ENCODE measurements around the gene HCFC1R1. TPM values are rescaled to one million over a fixed set of nuclear protein-coding genes. Genes with fewer than 3 reads are reported as not detected.

HCFC1R1 gene
- total and polyA plus RNA-seq, 2 donors (not counting 1 experiment from before 2014, with no cell fraction given) = 17.9 to 24.8 TPM

DNA sequence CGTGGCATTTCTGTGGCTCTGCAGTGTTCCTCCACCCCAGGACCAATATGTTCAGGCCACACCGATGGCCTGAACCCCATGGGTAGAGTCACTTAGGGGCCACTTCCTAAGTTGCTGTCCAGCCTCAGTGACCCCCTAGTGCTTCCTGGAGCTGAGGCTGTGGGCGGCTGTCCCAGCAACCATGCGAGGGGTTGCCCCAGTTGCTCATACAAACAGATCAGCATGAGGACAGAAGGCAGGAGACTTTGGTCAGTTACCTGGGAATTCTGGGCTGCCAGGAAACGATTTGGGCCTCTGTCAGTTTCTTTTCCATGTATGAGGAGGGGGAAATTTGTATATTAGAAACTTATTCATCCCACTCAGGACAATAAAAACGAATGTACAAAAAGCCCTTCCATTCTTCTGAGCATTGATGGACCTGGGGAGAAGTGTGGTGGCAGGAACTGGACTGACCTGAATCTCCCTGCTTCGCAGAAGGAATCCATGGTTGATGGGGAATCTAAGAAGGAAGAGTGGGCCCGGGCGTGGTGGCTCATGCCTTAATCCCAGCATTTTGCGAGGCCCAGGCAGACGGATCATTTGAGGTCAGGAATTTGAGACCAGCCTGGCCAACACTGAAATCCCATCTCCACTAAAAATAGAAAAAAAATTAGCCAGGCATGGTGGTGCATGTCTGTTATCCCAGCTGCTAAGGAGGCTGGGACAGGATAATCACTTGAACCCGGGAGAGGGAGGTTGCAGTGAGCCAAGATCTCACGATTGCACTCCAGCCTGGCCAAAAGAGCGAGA is 36.8 kb upstream of the HCFC1R1 start:
- H3K27ac ChIP-seq (ENCODE audit: low read length in 2 of 2) = no peak overlapping the region
- Mint-ChIP-seq H3K27ac (peak overlapping the region; percentile 65), H3K27me3 (no peaks in the 10 kb centered on the region), H3K9me3 (ENCODE audit: insufficient read depth) (no peaks in the 10 kb centered on the region), H3K4me3 (peak overlapping the region; percentile 87), H3K4me1 (peaks cover 11% of the 10 kb centered on the region)
- no peaks in the 10 kb centered on the region for H3K36me3 ChIP-seq (replicated peaks in 1 of 2; ENCODE audit: control extremely low read depth in 1 of 2, control insufficient read depth in 1 of 2, extremely low read depth in 1 of 2, insufficient read depth in 2 of 2, low read length in 1 of 2)
- POLR2A ChIA-PET = interaction anchor here (1.3 kb wide), 1 partner anchor 98 kb away, joined by 3 read pairs; no protein-coding TSS in a partner anchor
- CTCF ChIA-PET = interaction anchor here (0.9 to 6.5 kb wide), 13 partner anchors 16 to 397 kb away, joined by 3 to 140 read pairs (median 8); partner anchors contain the start of genes HCFC1R1, THOC6, ZNF213 and ZSCAN10
- 100% methylated on average over 4 of the region's 14 CpGs for WGBS (ENCODE audit: insufficient coverage)
- peaks cover 11 to 14% of the 10 kb centered on the region in 2 donors for H3K4me1 ChIP-seq (ENCODE audit: control insufficient read depth in 2 of 2, insufficient read depth in 2 of 2, low read length in 2 of 2)
- no peak overlapping the region for H3K4me2 ChIP-seq (replicated peaks; ENCODE audit: low read depth, low read length, poor library complexity, severe bottlenecking)
- DNase-seq (no peak), ATAC-seq (ENCODE audit: low read depth) (no peak)
- H3K9me3 ChIP-seq (ENCODE audit: control extremely low read depth in 1 of 3, control insufficient read depth in 2 of 3, insufficient read depth in 1 of 3, low read length in 2 of 3) = no peaks in the 10 kb centered on the region
- no peaks in the 10 kb centered on the region for H4K20me1 ChIP-seq (ENCODE audit: control insufficient read depth, insufficient read depth, low read length, poor library complexity, severe bottlenecking)
- H3K79me2 ChIP-seq (ENCODE audit: control insufficient read depth, insufficient read depth, low read length) = no peaks in the 10 kb centered on the region
- peak overlapping the region; percentile 98 for H2AFZ ChIP-seq (ENCODE audit: insufficient read depth, low read depth, low read length, poor library complexity, severe bottlenecking)
- H3K27me3 ChIP-seq (replicated peaks in 1 of 4; ENCODE audit: control extremely low read depth in 1 of 4, control insufficient read depth in 3 of 4, insufficient read depth in 4 of 4, low read length in 3 of 4) = peaks cover 0 to 6% (median 0%) of the 10 kb centered on the region in 4 experiments
- intact Hi-C loops (cut with micrococcal nuclease) = no loop called here
- TF ChIP-seq EZH2 (IDR thresholded peaks at IDR 0.05; ENCODE audit: borderline replicate concordance, insufficient read depth, low read depth, low read length, poor library complexity, severe bottlenecking) = no peak
- TF ChIP-seq, protein P1, sequence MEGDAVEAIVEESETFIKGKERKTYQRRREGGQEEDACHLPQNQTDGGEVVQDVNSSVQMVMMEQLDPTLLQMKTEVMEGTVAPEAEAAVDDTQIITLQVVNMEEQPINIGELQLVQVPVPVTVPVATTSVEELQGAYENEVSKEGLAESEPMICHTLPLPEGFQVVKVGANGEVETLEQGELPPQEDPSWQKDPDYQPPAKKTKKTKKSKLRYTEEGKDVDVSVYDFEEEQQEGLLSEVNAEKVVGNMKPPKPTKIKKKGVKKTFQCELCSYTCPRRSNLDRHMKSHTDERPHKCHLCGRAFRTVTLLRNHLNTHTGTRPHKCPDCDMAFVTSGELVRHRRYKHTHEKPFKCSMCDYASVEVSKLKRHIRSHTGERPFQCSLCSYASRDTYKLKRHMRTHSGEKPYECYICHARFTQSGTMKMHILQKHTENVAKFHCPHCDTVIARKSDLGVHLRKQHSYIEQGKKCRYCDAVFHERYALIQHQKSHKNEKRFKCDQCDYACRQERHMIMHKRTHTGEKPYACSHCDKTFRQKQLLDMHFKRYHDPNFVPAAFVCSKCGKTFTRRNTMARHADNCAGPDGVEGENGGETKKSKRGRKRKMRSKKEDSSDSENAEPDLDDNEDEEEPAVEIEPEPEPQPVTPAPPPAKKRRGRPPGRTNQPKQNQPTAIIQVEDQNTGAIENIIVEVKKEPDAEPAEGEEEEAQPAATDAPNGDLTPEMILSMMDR (IDR thresholded peaks at IDR 0.05) = no peak
- no peak overlapping the region for H3K9ac ChIP-seq (ENCODE audit: low read length)
- H3K4me3 ChIP-seq (ENCODE audit: control extremely low read depth in 1 of 5, extremely low read depth in 1 of 5, insufficient read depth in 1 of 5, low read depth in 2 of 5, low read length in 4 of 5) = no peak overlapping the region
